OCI-LY3 (cell line): ENCODE results near the gene DNAJC1.

Source experiments
- H2AFZ ChIP-seq: fragments of 200-600, 300-600 bp; shearing (Covaris generic); 2 replicates; pipeline ENCODE4 v1.6.0; 2014; ENCODE audit warnings: antibody characterized with exemption, low read depth, low read length
- H3K27ac ChIP-seq: fragments of 200-600, 300-600 bp; sonication (generic); 2 replicates; pipeline ENCODE4 v1.5.1; 2014; ENCODE audit warnings: mild to moderate bottlenecking, low read length, moderate library complexity, mixed read lengths
- H3K27me3 ChIP-seq: fragments of 200-600, 300-600 bp; sonication (generic); 2 replicates; pipeline ENCODE4 v1.6.1; 2014; ENCODE audit warnings: low read depth, low read length, mixed read lengths
- H3K36me3 ChIP-seq: fragments of 200-600, 300-600 bp; sonication (generic); replicated peaks from 2 replicates; pipeline ENCODE3; 2014; ENCODE audit warnings: low read depth, low read length, mixed read lengths
- H3K4me1 ChIP-seq: fragments of 300-600, 200-600 bp; sonication (generic); 2 replicates; pipeline ENCODE4 v1.6.1; 2014; ENCODE audit warnings: low read length, mixed read lengths
- H3K4me2 ChIP-seq: fragments of 200-600, 300-600 bp; sonication (generic); 2 replicates; pipeline ENCODE4 v1.6.1; 2014; ENCODE audit warnings: low read length, mixed read lengths
- H3K4me3 ChIP-seq: fragments of 300-600, 200-600 bp; sonication (generic); 2 replicates; pipeline ENCODE4 v1.5.1; 2014; ENCODE audit warnings: antibody characterized with exemption, mild to moderate bottlenecking, low read length, moderate library complexity
- H3K79me2 ChIP-seq: fragments of 300-600, 200-600 bp; shearing (Covaris generic); 2 replicates; pipeline ENCODE4 v1.6.1; 2014; ENCODE audit warnings: mild to moderate bottlenecking, low read length, mixed read lengths
- H3K9ac ChIP-seq: fragments of 300-600, 200-600 bp; shearing (Covaris generic); 2 replicates; pipeline ENCODE4 v1.6.0; 2014; ENCODE audit warnings: mild to moderate bottlenecking, low read length, moderate library complexity
- H3K9me3 ChIP-seq: fragments of 200-600, 300-600 bp; shearing (Covaris generic); 2 replicates; pipeline ENCODE4 v1.6.1; 2014; ENCODE audit warnings: low read length, mixed read lengths; ENCODE audit not compliant: insufficient read depth
- H4K20me1 ChIP-seq: fragments of 200-600, 300-600 bp; sonication (generic); 2 replicates; pipeline ENCODE4 v1.6.1; 2016; ENCODE audit warnings: low read length, mixed read lengths; ENCODE audit not compliant: insufficient read depth
- EZH2phosphoT487 ChIP-seq: fragments of 200-600 bp; shearing (Covaris generic); IDR thresholded peaks from 2 replicates; pipeline ENCODE4 v1.6.1; 2018; ENCODE audit warnings: antibody characterized with exemption, mixed run types, low read depth
- TF ChIP-seq, protein P1 (sequence below): fragments of 200-600, 300-600 bp; sonication (generic); IDR thresholded peaks from 2 replicates; pipeline ENCODE4 v1.5.1; 2014; ENCODE audit warnings: antibody characterized with exemption, low read length, low read depth

The DNAJC1 gene

DNA sequence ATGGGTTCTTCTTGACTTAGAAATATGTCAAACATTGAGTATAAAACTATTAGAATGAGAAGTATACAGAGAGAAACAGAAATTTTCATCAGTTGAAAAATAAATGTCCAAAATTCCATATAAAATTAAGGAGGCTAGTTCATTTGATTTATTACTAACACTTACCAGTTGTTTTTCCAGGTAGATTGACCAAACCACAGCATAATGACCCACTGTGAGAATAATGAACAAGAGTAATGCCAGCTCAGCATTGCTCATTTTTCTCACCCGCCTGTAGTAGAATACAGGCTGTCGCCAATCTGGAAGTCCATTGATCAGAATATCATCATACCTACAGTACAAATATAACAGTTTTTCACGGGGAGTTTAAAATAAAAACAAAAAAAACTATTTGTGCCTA is 82.9 kb downstream of the DNAJC1 start:
- Histone ChIP-seq H3K9me3 (no peaks in the 10 kb centered on the region), H4K20me1 (no peaks in the 10 kb centered on the region), H3K27me3 (no peaks in the 10 kb centered on the region), H3K4me1 (no peaks in the 10 kb centered on the region), H3K27ac (no peak overlapping the region), H3K36me3 (no peaks in the 10 kb centered on the region), H3K4me2 (no peak overlapping the region), H3K4me3 (no peak overlapping the region), H3K79me2 (no peaks in the 10 kb centered on the region), H2AFZ (no peak overlapping the region), H3K9ac (no peak overlapping the region)
- no peak for TF ChIP-seq EZH2phosphoT487
- TF ChIP-seq, protein P1, sequence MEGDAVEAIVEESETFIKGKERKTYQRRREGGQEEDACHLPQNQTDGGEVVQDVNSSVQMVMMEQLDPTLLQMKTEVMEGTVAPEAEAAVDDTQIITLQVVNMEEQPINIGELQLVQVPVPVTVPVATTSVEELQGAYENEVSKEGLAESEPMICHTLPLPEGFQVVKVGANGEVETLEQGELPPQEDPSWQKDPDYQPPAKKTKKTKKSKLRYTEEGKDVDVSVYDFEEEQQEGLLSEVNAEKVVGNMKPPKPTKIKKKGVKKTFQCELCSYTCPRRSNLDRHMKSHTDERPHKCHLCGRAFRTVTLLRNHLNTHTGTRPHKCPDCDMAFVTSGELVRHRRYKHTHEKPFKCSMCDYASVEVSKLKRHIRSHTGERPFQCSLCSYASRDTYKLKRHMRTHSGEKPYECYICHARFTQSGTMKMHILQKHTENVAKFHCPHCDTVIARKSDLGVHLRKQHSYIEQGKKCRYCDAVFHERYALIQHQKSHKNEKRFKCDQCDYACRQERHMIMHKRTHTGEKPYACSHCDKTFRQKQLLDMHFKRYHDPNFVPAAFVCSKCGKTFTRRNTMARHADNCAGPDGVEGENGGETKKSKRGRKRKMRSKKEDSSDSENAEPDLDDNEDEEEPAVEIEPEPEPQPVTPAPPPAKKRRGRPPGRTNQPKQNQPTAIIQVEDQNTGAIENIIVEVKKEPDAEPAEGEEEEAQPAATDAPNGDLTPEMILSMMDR, result no peak

DNA sequence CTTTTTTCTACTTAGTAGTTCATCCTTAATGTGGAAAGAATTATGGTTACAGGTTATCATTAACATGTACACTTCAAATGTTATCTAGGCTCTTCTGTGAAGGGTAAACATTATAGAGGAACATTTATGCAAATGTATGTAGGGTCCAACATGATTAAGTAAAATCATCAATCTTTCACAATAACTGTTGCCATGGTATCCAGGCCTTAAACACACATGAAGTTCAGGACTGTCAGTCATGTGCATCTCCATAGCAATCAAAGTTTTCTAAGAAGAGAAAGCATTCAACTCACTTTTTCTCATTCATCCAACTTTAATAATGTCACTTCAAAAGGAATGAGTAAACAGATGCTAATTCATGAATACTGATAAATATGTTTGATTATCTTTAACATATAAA is 83.6 kb downstream of the DNAJC1 start:
- Histone ChIP-seq H3K36me3 (no peaks in the 10 kb centered on the region), H3K79me2 (no peaks in the 10 kb centered on the region), H3K9ac (no peak overlapping the region), H3K4me2 (no peak overlapping the region), H3K4me3 (no peak overlapping the region), H3K9me3 (no peaks in the 10 kb centered on the region), H3K4me1 (no peaks in the 10 kb centered on the region), H4K20me1 (no peaks in the 10 kb centered on the region), H2AFZ (no peak overlapping the region), H3K27me3 (no peaks in the 10 kb centered on the region), H3K27ac (no peak overlapping the region)
- TF ChIP-seq, protein P1, result no peak
- no peak for TF ChIP-seq EZH2phosphoT487

DNA sequence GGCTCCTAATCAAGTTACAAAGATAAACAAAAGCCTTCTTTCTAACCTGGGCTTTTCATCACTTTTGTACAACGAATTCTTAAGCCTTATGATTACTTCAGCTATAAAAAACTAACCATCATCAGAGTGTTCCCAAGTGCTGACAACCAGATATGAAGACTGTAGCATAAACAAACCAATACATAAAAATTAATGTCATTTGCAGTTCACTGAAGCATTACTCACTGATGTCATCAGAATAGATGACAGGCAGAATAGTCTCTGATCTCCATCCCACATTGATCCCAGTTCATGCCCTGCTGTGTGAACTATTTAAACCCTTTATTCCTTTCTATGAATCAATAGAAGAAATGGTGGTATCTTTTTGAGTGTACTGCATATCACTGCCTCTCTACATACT is 84.4 kb downstream of the DNAJC1 start:
- H3K9ac ChIP-seq, result no peak overlapping the region
- no peak overlapping the region for H3K4me3 ChIP-seq
- H2AFZ ChIP-seq, result no peak overlapping the region
- H4K20me1 ChIP-seq, result no peaks in the 10 kb centered on the region
- H3K27ac ChIP-seq, result no peak overlapping the region
- H3K27me3 ChIP-seq, result no peaks in the 10 kb centered on the region
- H3K9me3 ChIP-seq, result no peaks in the 10 kb centered on the region
- H3K4me2 ChIP-seq, result no peak overlapping the region
- H3K36me3 ChIP-seq, result no peaks in the 10 kb centered on the region
- TF ChIP-seq, protein P1, result no peak
- TF ChIP-seq EZH2phosphoT487, result no peak
- H3K4me1 ChIP-seq, result no peaks in the 10 kb centered on the region
- no peaks in the 10 kb centered on the region for H3K79me2 ChIP-seq

DNA sequence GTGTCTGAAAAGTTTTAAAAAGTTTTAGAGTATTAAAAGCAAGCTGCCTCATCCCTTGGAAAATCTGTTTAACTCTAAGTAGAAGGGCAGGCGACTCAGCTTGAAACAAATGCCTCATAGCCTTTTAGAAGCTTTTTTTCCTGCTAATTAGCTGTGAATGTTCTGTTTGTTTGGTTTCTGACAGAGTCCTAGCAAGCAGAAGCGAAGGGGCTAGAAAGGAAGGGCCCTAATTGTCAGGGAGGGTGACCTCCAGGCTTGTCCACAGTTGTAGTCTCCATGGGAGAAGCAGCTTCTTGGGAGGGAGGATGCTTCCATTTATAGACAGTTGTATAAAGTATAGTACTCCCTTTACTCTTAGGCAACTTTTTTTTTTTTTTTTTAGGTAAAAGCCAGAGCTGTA is 90.9 kb downstream of the DNAJC1 start:
- Histone ChIP-seq H3K4me3 (no peak overlapping the region), H3K4me2 (no peak overlapping the region), H3K9me3 (no peaks in the 10 kb centered on the region), H3K9ac (no peak overlapping the region), H3K36me3 (no peaks in the 10 kb centered on the region), H2AFZ (no peak overlapping the region), H3K4me1 (no peaks in the 10 kb centered on the region), H3K27me3 (no peaks in the 10 kb centered on the region), H4K20me1 (no peaks in the 10 kb centered on the region), H3K27ac (no peak overlapping the region), H3K79me2 (no peaks in the 10 kb centered on the region)
- TF ChIP-seq, protein P1, result no peak
- no peak for TF ChIP-seq EZH2phosphoT487
